Endothelial cell of umbilical vein (primary cell): ENCODE results near the gene SIRPD. TPM values are rescaled to one million over a fixed set of nuclear protein-coding genes. Genes with fewer than 3 reads are reported as not detected.
A peak's percentile ranks its signal among the peaks of the same experiment; 100 is the strongest.

Experiments used
- BruUV-seq: library from RNA; stranded (reverse); fragments of 400-500 nt; replicated peaks from 2 replicates; lab custom pipeline; 2021; lab: Mats Ljungman, UMichigan
- CTCF ChIA-PET: fragments of 300-600, 350-600 bp; sonication (Branson Sonifier 250); formaldehyde crosslinking; loops from one replicate; lab custom pipeline; 2021; ENCODE audit warnings: antibody characterized with exemption, inconsistent platforms; lab: Charles Lee
- POLR2A ChIA-PET: fragments of 300-600, 350-600 bp; sonication (Branson Sonifier 250); formaldehyde crosslinking; loops from one replicate; lab custom pipeline; 2021; ENCODE audit warnings: antibody characterized with exemption, inconsistent platforms; lab: Charles Lee
- DNase-seq: peaks from one replicate; pipeline ENCODE4 v3.0.0-alpha.2; 2011; ENCODE audit warnings: low read depth, low spot score
- FAIRE-seq: peaks from 2 replicates; lab custom pipeline; 2011; peaks lifted over from hg19 to GRCh38; lab: Jason Lieb, UNC
- H2AFZ ChIP-seq: 2 replicates; pipeline ENCODE4 v1.6.0; 2012; ENCODE audit warnings: low read depth, low read length, control low read depth, inconsistent platforms
- H3K27ac ChIP-seq: 2 replicates; pipeline ENCODE4 v1.5.1; 2011; ENCODE audit warnings: low read depth, mild to moderate bottlenecking, control low read depth, low read length, moderate library complexity; ENCODE audit not compliant: insufficient read depth
- H3K27me3 ChIP-seq, 2 experiments: 2 replicates each; pipeline versions ENCODE4 v1.6.0 to v1.6.1; 2011; ENCODE audit warnings: low read length in 2 of 2, mixed read lengths in 1 of 2; ENCODE audit not compliant: control insufficient read depth in 2 of 2, insufficient read depth in 2 of 2
- H3K36me3 ChIP-seq, 2 experiments: 2 replicates in 1 of 2; 3 replicates in 1 of 2; pipeline ENCODE4 v1.5.1; 2011; ENCODE audit warnings: low read length in 2 of 2, mild to moderate bottlenecking in 1 of 2, moderate library complexity in 1 of 2; ENCODE audit not compliant: control insufficient read depth in 2 of 2, insufficient read depth in 2 of 2; ENCODE audit errors: extremely low read depth in 1 of 2
- H3K4me1 ChIP-seq: 3 replicates; pipeline ENCODE4 v1.5.1; 2011; ENCODE audit warnings: mild to moderate bottlenecking, low read length; ENCODE audit not compliant: control insufficient read depth, insufficient read depth; ENCODE audit errors: extremely low read depth
- H3K4me2 ChIP-seq: 2 replicates; pipeline ENCODE4 v1.6.1; 2011; ENCODE audit warnings: low read length, control low read depth, mixed read lengths; ENCODE audit not compliant: insufficient read depth
- H3K4me3 ChIP-seq, 3 experiments: fragments of 200-600 bp in 1 of 3; sonication (generic), shearing (Covaris generic) in 1 of 3; replicated peaks in 1 of 3; 2 replicates each; pipeline ENCODE4 v1.5.1; 2011 to 2016; ENCODE audit warnings: control low read depth in 3 of 3, low read length in 3 of 3, mild to moderate bottlenecking in 2 of 3, inconsistent platforms in 1 of 3, low read depth in 1 of 3, moderate library complexity in 1 of 3; ENCODE audit not compliant: insufficient read depth in 1 of 3
- H3K79me2 ChIP-seq: 2 replicates; pipeline ENCODE4 v1.6.0; 2012; ENCODE audit warnings: low read length, inconsistent platforms; ENCODE audit not compliant: control insufficient read depth, insufficient read depth
- H3K9ac ChIP-seq: replicated peaks from 2 replicates; pipeline ENCODE3; 2011; ENCODE audit warnings: low read length, control low read depth; ENCODE audit not compliant: insufficient read depth; ENCODE audit errors: extremely low read depth
- H3K9me1 ChIP-seq: replicated peaks from 3 replicates; pipeline ENCODE4 v1.6.0; 2011; ENCODE audit warnings: mild to moderate bottlenecking, low read length; ENCODE audit not compliant: control insufficient read depth, insufficient read depth; ENCODE audit errors: extremely low read depth
- H3K9me3 ChIP-seq: replicated peaks from 2 replicates; pipeline ENCODE4 v1.5.1; 2012; ENCODE audit warnings: low read length, inconsistent platforms; ENCODE audit not compliant: control insufficient read depth, insufficient read depth
- H4K20me1 ChIP-seq: replicated peaks from 2 replicates; pipeline ENCODE3; 2011; ENCODE audit warnings: mild to moderate bottlenecking, low read length; ENCODE audit not compliant: control insufficient read depth, insufficient read depth; ENCODE audit errors: extremely low read depth
- EZH2 ChIP-seq: IDR thresholded peaks from 2 replicates; pipeline ENCODE4 v1.6.1; 2012; ENCODE audit warnings: borderline replicate concordance, low read depth, mild to moderate bottlenecking, moderate library complexity, low read length, inconsistent platforms; ENCODE audit not compliant: severe bottlenecking
- FOS ChIP-seq: IDR thresholded peaks from 2 replicates; pipeline ENCODE4 v1.6.1; 2011; ENCODE audit warnings: mild to moderate bottlenecking, low read length, moderate library complexity, borderline replicate concordance; ENCODE audit not compliant: insufficient read depth
- GATA2 ChIP-seq: IDR thresholded peaks from 2 replicates; pipeline ENCODE4 v1.7.0; 2011; ENCODE audit warnings: low read depth, mild to moderate bottlenecking, moderate library complexity, mixed read lengths, low read length; ENCODE audit not compliant: insufficient read length, insufficient read depth
- JUN ChIP-seq: IDR thresholded peaks from 2 replicates; pipeline ENCODE4 v1.6.1; 2011; ENCODE audit warnings: borderline replicate concordance, low read depth; ENCODE audit not compliant: insufficient read length, insufficient read depth
- MAX ChIP-seq: IDR thresholded peaks from 2 replicates; pipeline ENCODE4 v1.6.1; 2011; ENCODE audit not compliant: insufficient read depth, insufficient read length
- MYC ChIP-seq: IDR thresholded peaks from one replicate; pipeline ENCODE4 v1.6.1; 2011; ENCODE audit warnings: mild to moderate bottlenecking, low read depth, low read length
- POLR2A ChIP-seq: IDR thresholded peaks from 2 replicates; pipeline ENCODE4 v1.6.1; 2012; ENCODE audit warnings: low read depth, mild to moderate bottlenecking, control low read depth, low read length
- POLR2AphosphoS5 ChIP-seq: IDR thresholded peaks from 2 replicates; pipeline ENCODE4 v1.6.1; 2012; ENCODE audit warnings: low read depth, mild to moderate bottlenecking, control low read depth, low read length, moderate library complexity; ENCODE audit not compliant: insufficient read depth
- dilution Hi-C: fragments of 300-500 bp; cut with MboI; formaldehyde crosslinking; loops from one replicate; pipeline ENCODE4 v1.15.0; 2019; ENCODE audit warnings: low sequenced_read_pairs; ENCODE audit not compliant: extremely low pct_ligation_motif_present
- intact Hi-C: fragments of 100-400 bp; cut with micrococcal nuclease; formaldehyde crosslinking; loops from one replicate; pipeline ENCODE4 v1.10.0; 2022
- polyA plus RNA-seq, 4 experiments: library from polyadenylated mRNA; depleted of rRNA in 3 of 4; stranded (reverse) in 3 of 4; unstranded in 1 of 4; fragments of >200 nt; gene quantifications; 2 replicates each; pipeline versions ENCODE4 v1.2.1 to v1.2.3, GENCODE V29; 2011 to 2012; ENCODE audit warnings: missing spikeins in 1 of 4
- total RNA-seq: library from RNA; stranded (reverse); gene quantifications from 2 replicates; pipeline ENCODE4 v1.2.3, GENCODE V29; 2021
- TF ChIP-seq, protein P1 (sequence below), 2 donors: IDR thresholded peaks; 1 replicate in 1 of 2; 2 replicates in 1 of 2; pipeline ENCODE4 v1.5.1; 2011; ENCODE audit warnings: low read length in 2 of 2, mild to moderate bottlenecking in 2 of 2, moderate library complexity in 2 of 2, control low read depth in 1 of 2, inconsistent platforms in 1 of 2, low read depth in 1 of 2; ENCODE audit not compliant: insufficient read depth in 1 of 2; ENCODE audit errors: extremely low read depth in 1 of 2

SIRPD gene
- total and polyA plus RNA-seq, 2 donors (not counting 3 experiments of a cell fraction or from before 2014, with no cell fraction given): not detected

GRCh38 chr20:1526896-1527295, 30.6 kb downstream of the SIRPD start:
- FAIRE-seq: peak; percentile 33

More at GRCh38 chr20:1526896-1527295, 30.6 kb downstream of the SIRPD start:
- BruUV-seq: no TSS peak
- CTCF ChIA-PET: interaction anchor here (4.0 kb wide), 1 partner anchor 23 kb away, joined by 16 read pairs; no protein-coding TSS in a partner anchor
- DNase-seq: peak; percentile 16
- TF ChIP-seq JUN: no peak
- TF ChIP-seq POLR2A: no peak
- no peak for TF ChIP-seq MYC
- TF ChIP-seq POLR2AphosphoS5: no peak
- TF ChIP-seq MAX: no peak
- TF ChIP-seq, protein P1, sequence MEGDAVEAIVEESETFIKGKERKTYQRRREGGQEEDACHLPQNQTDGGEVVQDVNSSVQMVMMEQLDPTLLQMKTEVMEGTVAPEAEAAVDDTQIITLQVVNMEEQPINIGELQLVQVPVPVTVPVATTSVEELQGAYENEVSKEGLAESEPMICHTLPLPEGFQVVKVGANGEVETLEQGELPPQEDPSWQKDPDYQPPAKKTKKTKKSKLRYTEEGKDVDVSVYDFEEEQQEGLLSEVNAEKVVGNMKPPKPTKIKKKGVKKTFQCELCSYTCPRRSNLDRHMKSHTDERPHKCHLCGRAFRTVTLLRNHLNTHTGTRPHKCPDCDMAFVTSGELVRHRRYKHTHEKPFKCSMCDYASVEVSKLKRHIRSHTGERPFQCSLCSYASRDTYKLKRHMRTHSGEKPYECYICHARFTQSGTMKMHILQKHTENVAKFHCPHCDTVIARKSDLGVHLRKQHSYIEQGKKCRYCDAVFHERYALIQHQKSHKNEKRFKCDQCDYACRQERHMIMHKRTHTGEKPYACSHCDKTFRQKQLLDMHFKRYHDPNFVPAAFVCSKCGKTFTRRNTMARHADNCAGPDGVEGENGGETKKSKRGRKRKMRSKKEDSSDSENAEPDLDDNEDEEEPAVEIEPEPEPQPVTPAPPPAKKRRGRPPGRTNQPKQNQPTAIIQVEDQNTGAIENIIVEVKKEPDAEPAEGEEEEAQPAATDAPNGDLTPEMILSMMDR (IDR thresholded peaks at IDR 0.05; ENCODE audit: extremely low read depth in 1 of 2, insufficient read depth in 1 of 2, low read depth in 1 of 2, low read length in 2 of 2): no peak
- no peak for TF ChIP-seq GATA2
- no peak for TF ChIP-seq FOS
- no peak for TF ChIP-seq EZH2
- no peak overlapping the region for H2AFZ ChIP-seq
- intact Hi-C loops: no loop called here
- no peaks in the 10 kb centered on the region for H3K9me1 ChIP-seq
- POLR2A ChIA-PET: no interaction called here
- H3K4me1 ChIP-seq: no peaks in the 10 kb centered on the region
- no peaks in the 10 kb centered on the region for H3K9me3 ChIP-seq
- no peak overlapping the region for H3K27ac ChIP-seq
- no peak overlapping the region for H3K4me3 ChIP-seq
- H3K36me3 ChIP-seq: no peaks in the 10 kb centered on the region
- no peaks in the 10 kb centered on the region for H4K20me1 ChIP-seq
- no peaks in the 10 kb centered on the region for H3K79me2 ChIP-seq
- H3K27me3 ChIP-seq: peaks cover 0 to 2% of the 10 kb centered on the region in 2 experiments
- dilution Hi-C loops: no loop called here
- H3K9ac ChIP-seq: no peak overlapping the region
- no peak overlapping the region for H3K4me2 ChIP-seq
